ENCODE data around the gene KIAA1671.

GRCh38 chr22:25095869-25096268 is 143.4 kb downstream of the KIAA1671 start:
- TF ChIP-seq CTCF (IDR thresholded peaks at IDR 0.05; ENCODE audit: low read depth, low read length, missing input control) (no peak), RXRA (IDR thresholded peaks at IDR 0.05) (no peak), JUND (IDR thresholded peaks at IDR 0.05) (no peak)

Data from liver (tissue), 3 donors.